ENCODE data around the gene ARHGDIA. TPM values are rescaled to one million over a fixed set of nuclear protein-coding genes. Genes with fewer than 3 reads are reported as not detected.
A peak's percentile ranks its signal among the peaks of the same experiment; 100 is the strongest.

The ARHGDIA gene
- total RNA-seq, 2 experiments from 2014 or later = 265 to 715 TPM

DNA sequence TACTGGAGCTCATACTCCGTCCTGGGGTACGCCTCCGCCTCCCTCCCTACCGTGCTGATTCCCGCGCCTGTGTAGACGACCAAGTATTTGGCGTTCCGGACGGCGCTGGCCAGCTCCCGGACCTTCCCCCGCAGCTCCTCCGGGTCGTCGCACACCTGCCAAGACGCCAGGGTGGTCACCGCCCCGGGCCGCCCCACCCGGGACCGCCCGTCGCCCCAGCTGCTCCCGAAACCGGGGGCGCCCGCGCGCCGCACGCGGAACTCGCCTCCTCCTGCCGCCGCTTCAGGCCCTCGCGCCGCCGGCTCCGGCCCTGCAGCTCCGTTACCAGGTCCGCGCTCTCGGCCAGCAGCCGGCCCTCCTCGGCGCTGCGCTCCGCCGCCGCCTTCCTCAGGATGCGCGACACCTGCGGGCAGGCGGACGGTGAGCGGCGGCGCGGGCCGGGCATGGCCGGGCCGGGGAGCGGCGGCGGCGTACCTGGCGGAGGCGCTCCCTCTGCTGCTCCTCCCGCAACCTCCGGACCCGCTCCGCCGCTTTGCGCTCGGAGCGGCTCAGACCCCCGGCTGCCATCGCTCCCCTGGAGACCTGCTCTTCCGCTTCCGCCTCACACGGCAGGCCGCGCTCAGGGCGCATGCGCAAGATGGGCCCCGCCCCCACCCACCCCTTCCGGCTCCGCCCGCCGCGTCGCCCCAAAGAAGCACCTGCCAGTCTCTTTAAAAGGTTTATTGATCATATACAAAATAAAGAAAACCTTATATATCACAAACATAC is 46.6 kb upstream of the ARHGDIA start, which contains the start of gene SIRT7:
TSS of gene SIRT7 (minus strand) at position 612 of the 768 bp plus-strand sequence. CDS start at position 567, 45 bp downstream.
- no TSS peak for BruUV-seq (replicated peaks)
- Histone ChIP-seq H3K36me3 (ENCODE audit: insufficient read depth, low read length) (peaks cover 62% of the 10 kb centered on the region), H3K9me2 (ENCODE audit: insufficient read depth, low read length) (no peaks in the 10 kb centered on the region), H3K79me2 (ENCODE audit: insufficient read depth, low read depth, low read length) (peaks cover 13% of the 10 kb centered on the region), H2AFZ (ENCODE audit: low read length) (no peak within 1 kb of the TSS), H3K4me2 (ENCODE audit: low read length) (peak within 1 kb of the TSS; percentile 93), H4K20me1 (ENCODE audit: insufficient read depth, low read length) (peaks cover 8% of the 10 kb centered on the region), H3K4me3 (ENCODE audit: low read depth, low read length, poor library complexity, severe bottlenecking) (peak within 1 kb of the TSS; percentile 92), H3K27ac (ENCODE audit: low read depth, low read length, poor library complexity, severe bottlenecking) (peak within 1 kb of the TSS; percentile 26), H3K9me3 (ENCODE audit: low read length) (no peaks in the 10 kb centered on the region), H3K4me1 (ENCODE audit: insufficient read depth, low read length, poor library complexity, severe bottlenecking) (peaks cover 23% of the 10 kb centered on the region)
- intact Hi-C loops (cut with micrococcal nuclease; ENCODE audit: unreplicated experiment) = no loop called here
- CTCF ChIA-PET (ENCODE audit: unreplicated experiment) = interaction anchor here (0.5 kb wide), 1 partner anchor 113 kb away, joined by 3 read pairs; no protein-coding TSS in a partner anchor
- peak; percentile 94 for DNase-seq (ENCODE audit: low spot score)
- 0 out of 2 replicates have a peak, but pooled peaks have one; percentile 15 for TF ChIP-seq CTCF (conservative IDR thresholded peaks at IDR 0.05; ENCODE audit: low read length)
- TF ChIP-seq EZH2phosphoT487 (IDR thresholded peaks at IDR 0.05; ENCODE audit: borderline replicate concordance, low read depth, low read length) = no peak
- POLR2A ChIA-PET = interaction anchor here (1.0 to 1.6 kb wide), 5 partner anchors 8 to 48 kb away, joined by 3 to 13 read pairs (median 5); partner anchors contain the start of gene MAFG

DNA sequence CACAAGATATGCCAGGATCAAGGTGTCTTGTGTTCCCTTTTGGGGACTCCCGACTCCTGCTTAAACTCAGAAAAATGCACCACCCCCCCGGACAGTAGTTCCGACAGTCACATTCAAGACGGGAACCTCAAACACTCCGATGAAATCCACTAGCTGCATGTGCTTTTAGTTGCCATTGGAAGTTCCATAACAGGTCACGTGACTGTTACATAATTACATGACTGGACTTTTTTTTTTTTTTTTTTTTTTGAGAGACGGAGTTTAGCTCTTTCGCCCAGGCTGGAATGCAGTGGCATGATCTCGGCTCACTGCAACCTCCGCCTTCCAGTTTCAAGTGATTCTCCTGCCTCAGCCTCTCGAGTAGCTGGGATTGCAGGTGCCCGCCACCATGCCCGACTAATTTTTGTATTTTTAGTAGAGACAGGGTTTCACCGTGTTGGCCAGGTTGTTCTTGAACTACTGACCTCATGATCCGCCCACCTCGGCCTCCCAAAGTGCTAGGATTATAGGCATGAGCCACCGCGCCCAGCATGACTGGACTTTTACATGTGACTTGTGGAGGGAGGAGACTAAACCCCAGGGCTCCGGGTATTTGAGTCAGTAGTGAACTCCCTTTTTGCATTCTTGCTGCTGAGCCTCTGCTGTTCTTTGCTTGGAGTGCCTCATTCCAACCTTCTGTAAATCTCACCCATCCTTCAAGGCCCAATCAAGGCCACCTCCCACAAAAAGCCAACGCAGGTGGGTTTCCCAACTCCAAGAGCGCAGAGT is 45.3 kb upstream of the ARHGDIA start:
- no TSS peak for BruUV-seq (replicated peaks)
- H2AFZ ChIP-seq (ENCODE audit: low read length) = no peak overlapping the region
- no peaks in the 10 kb centered on the region for H3K9me2 ChIP-seq (ENCODE audit: insufficient read depth, low read length)
- intact Hi-C loops (cut with micrococcal nuclease; ENCODE audit: unreplicated experiment) = no loop called here
- H3K4me1 ChIP-seq (ENCODE audit: insufficient read depth, low read length, poor library complexity, severe bottlenecking) = peaks cover 29% of the 10 kb centered on the region
- peak overlapping the region; percentile 93 for H3K4me2 ChIP-seq (ENCODE audit: low read length)
- H3K79me2 ChIP-seq (ENCODE audit: insufficient read depth, low read depth, low read length) = peaks cover 13% of the 10 kb centered on the region
- ChIA-PET POLR2A (interaction anchor here (1.0 to 1.6 kb wide), 4 partner anchors 9 to 47 kb away, joined by 4 to 8 read pairs (median 5); partner anchors contain the start of gene MAFG), CTCF (ENCODE audit: unreplicated experiment) (no interaction called here)
- H3K4me3 ChIP-seq (ENCODE audit: low read depth, low read length, poor library complexity, severe bottlenecking) = peak overlapping the region; percentile 92
- H3K9me3 ChIP-seq (ENCODE audit: low read length) = no peaks in the 10 kb centered on the region
- peaks cover 8% of the 10 kb centered on the region for H4K20me1 ChIP-seq (ENCODE audit: insufficient read depth, low read length)
- H3K27ac ChIP-seq (ENCODE audit: low read depth, low read length, poor library complexity, severe bottlenecking) = no peak overlapping the region
- no peak for DNase-seq (ENCODE audit: low spot score)
- H3K36me3 ChIP-seq (ENCODE audit: insufficient read depth, low read length) = peaks cover 64% of the 10 kb centered on the region
- TF ChIP-seq EZH2phosphoT487 (IDR thresholded peaks at IDR 0.05; ENCODE audit: borderline replicate concordance, low read depth, low read length) (no peak), CTCF (conservative IDR thresholded peaks at IDR 0.05; ENCODE audit: low read length) (no peak)
